HepG2 (cell line): ENCODE results near the gene GPLD1. TPM values are rescaled to one million over a fixed set of nuclear protein-coding genes. Genes with fewer than 3 reads are reported as not detected.

ENCODE experiments used
- ATAC-seq: fragments of 200-7000 bp; cut with Tn5 transposase; 3 replicates; pipeline ENCODE4 v1.9.1; 2020; ENCODE audit warnings: mild to moderate bottlenecking, moderate library complexity
- BruUV-seq: library from RNA; stranded (reverse); fragments of 400-500 nt; replicated peaks from 2 replicates; lab custom pipeline; 2021; lab: Mats Ljungman, UMichigan
- CTCF ChIA-PET: fragments of 300-600 bp; formaldehyde crosslinking; extraction: SDS; loops from one replicate; lab custom pipeline; 2021; ENCODE audit warnings: low total read pairs, inconsistent platforms, low intra/inter-chr PET ratio; lab: Yijun Ruan, JAX
- POLR2A ChIA-PET: fragments of 350-600 bp; sonication (Branson Sonifier 250); formaldehyde crosslinking; loops from one replicate; lab custom pipeline; 2020; ENCODE audit warnings: antibody characterized with exemption, inconsistent platforms; lab: Yijun Ruan, JAX
- DNase-seq: peaks from one replicate; pipeline ENCODE4 v3.0.0-alpha.2; 2015; ENCODE audit warnings: low spot score
- FAIRE-seq: peaks from 3 replicates; lab custom pipeline; 2011; peaks lifted over from hg19 to GRCh38; lab: Jason Lieb, UNC
- H2AFZ ChIP-seq: one replicate; pipeline ENCODE4 v1.6.1; 2011; ENCODE audit warnings: low read length, inconsistent platforms
- H3K27ac ChIP-seq: fragments of 300-600 bp; 3 replicates; pipeline ENCODE4 v1.8.0; 2011; ENCODE audit warnings: mixed run types, mild to moderate bottlenecking, mixed read lengths, low read length, inconsistent platforms; ENCODE audit not compliant: insufficient read depth; ENCODE audit errors: extremely low read length
- H3K27me3 ChIP-seq, 2 experiments: fragments of 200-600 bp in 1 of 2; 2 replicates in 1 of 2; 3 replicates in 1 of 2; pipeline versions ENCODE4 v1.6.0 to v1.8.0; 2011; ENCODE audit warnings: low read length in 2 of 2, mild to moderate bottlenecking in 2 of 2, moderate library complexity in 2 of 2, inconsistent platforms in 1 of 2; ENCODE audit not compliant: insufficient read depth in 2 of 2, control insufficient read depth in 1 of 2
- H3K36me3 ChIP-seq, 2 experiments: fragments of 200-600 bp in 1 of 2; replicated peaks in 1 of 2; 2 replicates in 1 of 2; 3 replicates in 1 of 2; pipeline versions ENCODE4 v1.5.1 to v1.8.0; 2011; ENCODE audit warnings: low read length in 2 of 2, inconsistent platforms in 1 of 2; ENCODE audit not compliant: insufficient read depth in 2 of 2, control insufficient read depth in 1 of 2
- H3K4me1 ChIP-seq: 2 replicates; pipeline ENCODE4 v1.5.1; 2012; ENCODE audit warnings: low read length, inconsistent platforms; ENCODE audit not compliant: insufficient read depth
- H3K4me2 ChIP-seq: 2 replicates; pipeline ENCODE4 v1.6.0; 2011; ENCODE audit warnings: low read depth, low read length, inconsistent platforms
- H3K4me3 ChIP-seq, 3 experiments: fragments of 200-600 bp in 1 of 3; sonication (generic), shearing (Covaris generic) in 1 of 3; replicated peaks in 1 of 3; 2 replicates each; pipeline ENCODE4 v1.5.1; 2011 to 2016; ENCODE audit warnings: low read length in 3 of 3, inconsistent platforms in 2 of 3, low read depth in 2 of 3, mild to moderate bottlenecking in 2 of 3, control low read depth in 1 of 3, mixed read lengths in 1 of 3; ENCODE audit not compliant: insufficient read depth in 1 of 3
- H3K79me2 ChIP-seq: one replicate; pipeline ENCODE4 v1.6.1; 2011; ENCODE audit warnings: low read length, inconsistent platforms; ENCODE audit not compliant: insufficient read depth
- H3K9ac ChIP-seq: 2 replicates; pipeline ENCODE4 v1.6.0; 2011; ENCODE audit warnings: mild to moderate bottlenecking, low read depth, low read length, inconsistent platforms; ENCODE audit not compliant: insufficient read depth
- H3K9me3 ChIP-seq: 2 replicates; pipeline ENCODE4 v1.5.1; 2012; ENCODE audit warnings: mild to moderate bottlenecking, low read length
- H4K20me1 ChIP-seq: 2 replicates; pipeline ENCODE4 v1.6.0; 2011; ENCODE audit warnings: inconsistent platforms, mild to moderate bottlenecking, low read length, moderate library complexity; ENCODE audit not compliant: insufficient read depth
- POLR2AphosphoS2 ChIP-seq: IDR thresholded peaks from 2 replicates; pipeline ENCODE4 v1.6.1; 2011; ENCODE audit warnings: low read depth, low read length, improper control_type of control experiment
- YEATS4 ChIP-seq: sonication (generic); formaldehyde crosslinking; IDR thresholded peaks from 2 replicates; pipeline ENCODE4 v1.4.0; 2020; ENCODE audit warnings: missing genetic modification reagents, borderline replicate concordance
- ZNF30 ChIP-seq: sonication (generic); formaldehyde crosslinking; IDR thresholded peaks from 2 replicates; pipeline ENCODE4 v1.5.0; 2020; ENCODE audit warnings: mild to moderate bottlenecking, missing genetic modification reagents
- ZNF792 ChIP-seq: IDR thresholded peaks from 2 replicates; pipeline ENCODE4 v1.6.1; 2016
- WGBS: methylation state at CpG from one replicate; pipeline ENCODE4 v1.1.6; 2017; ENCODE audit warnings: low lambda C conversion rate; 5-methylcytosine and 5-hydroxymethylcytosine counted together
- in situ Hi-C: cut with HindIII; loops from 2 replicates; pipeline ENCODE4 v1.10.0; 2017; ENCODE audit warnings: low pct_unique_long_range_greater_than_20kb; ENCODE audit not compliant: extremely low pct_ligation_motif_present
- intact Hi-C: fragments of 100-400 bp; cut with micrococcal nuclease; formaldehyde crosslinking; loops from one replicate; pipeline ENCODE4 v1.10.0; 2022; ENCODE audit not compliant: unreplicated experiment
- polyA plus RNA-seq, 8 experiments: library from polyadenylated mRNA; depleted of rRNA in 3 of 8; stranded (reverse) in 7 of 8; unstranded in 1 of 8; fragments of >200 nt; fragmentation: Illumina TruSeq in 4 of 8; extraction: Trizol in 4 of 8; gene quantifications; 2 replicates each; pipeline versions ENCODE4 v1.2.1 to v1.2.3, GENCODE V29; 2011 to 2016; ENCODE audit warnings: low read depth in 4 of 8, missing spikeins in 1 of 8, mixed read lengths in 1 of 8; ENCODE audit not compliant: insufficient read depth in 1 of 8
- total RNA-seq, 5 experiments: library from RNA; depleted of rRNA; stranded (reverse); fragments of >200 nt; fragmentation: Illumina TruSeq; extraction: Trizol; gene quantifications; 2 replicates each; pipeline ENCODE4 v1.2.3, GENCODE V29; 2016; ENCODE audit warnings: low read depth in 1 of 5
- TF ChIP-seq, protein P1 (sequence below): sonication (generic); formaldehyde crosslinking; IDR thresholded peaks from 2 replicates; pipeline ENCODE4 v1.4.0; 2020; ENCODE audit warnings: missing genetic modification reagents
- TF ChIP-seq, protein P2 (sequence below): sonication (generic); formaldehyde crosslinking; IDR thresholded peaks from 2 replicates; pipeline ENCODE4 v1.5.0; 2020; ENCODE audit warnings: missing genetic modification reagents, mild to moderate bottlenecking, borderline replicate concordance
- TF ChIP-seq, protein P3 (sequence below): sonication (generic); formaldehyde crosslinking; IDR thresholded peaks from 2 replicates; pipeline ENCODE4 v1.9.0; 2022; ENCODE audit warnings: missing genetic modification reagents, mild to moderate bottlenecking, borderline replicate concordance
- TF ChIP-seq, protein P4 (sequence below): sonication (generic); formaldehyde crosslinking; IDR thresholded peaks from 2 replicates; pipeline ENCODE4 v1.9.0; 2021; ENCODE audit warnings: mild to moderate bottlenecking, missing genetic modification reagents
- TF ChIP-seq, protein P5 (sequence below): IDR thresholded peaks from 2 replicates; pipeline ENCODE4 v1.6.1; 2016; ENCODE audit warnings: low read depth, borderline replicate concordance

The GPLD1 gene
- total and polyA plus RNA-seq, 2 of the 13 experiments (the other 11 are each of a cell fraction or from before 2014, with no cell fraction given) = 6.2 to 7.6 TPM

DNA sequence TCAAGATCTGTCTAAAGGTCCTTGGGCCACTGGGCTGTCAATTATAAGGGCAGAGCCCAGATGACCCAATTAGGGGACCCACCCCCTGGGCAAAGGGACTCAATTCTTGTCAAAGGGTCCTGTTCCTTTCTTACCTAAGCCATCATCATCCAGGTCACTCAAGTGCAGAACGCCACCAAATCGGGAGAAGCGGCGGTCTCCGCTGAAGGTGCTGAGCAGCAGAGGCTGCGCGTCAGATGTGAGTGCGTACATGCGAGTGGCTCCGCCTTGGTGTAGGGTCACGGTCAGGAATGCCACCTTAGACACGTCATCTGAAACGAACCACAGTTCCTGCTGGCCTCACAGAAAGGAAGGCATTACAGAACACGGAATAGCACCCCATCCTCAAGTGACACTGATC lies 52.4 kb downstream of the GPLD1 start:
- H3K4me3 ChIP-seq = no peak overlapping the region
- no peak for ATAC-seq
- in situ Hi-C loops = loop anchor here (10.0 kb wide), 1 partner anchor 258 kb away; no protein-coding TSS in a partner anchor
- TF ChIP-seq, protein P1, sequence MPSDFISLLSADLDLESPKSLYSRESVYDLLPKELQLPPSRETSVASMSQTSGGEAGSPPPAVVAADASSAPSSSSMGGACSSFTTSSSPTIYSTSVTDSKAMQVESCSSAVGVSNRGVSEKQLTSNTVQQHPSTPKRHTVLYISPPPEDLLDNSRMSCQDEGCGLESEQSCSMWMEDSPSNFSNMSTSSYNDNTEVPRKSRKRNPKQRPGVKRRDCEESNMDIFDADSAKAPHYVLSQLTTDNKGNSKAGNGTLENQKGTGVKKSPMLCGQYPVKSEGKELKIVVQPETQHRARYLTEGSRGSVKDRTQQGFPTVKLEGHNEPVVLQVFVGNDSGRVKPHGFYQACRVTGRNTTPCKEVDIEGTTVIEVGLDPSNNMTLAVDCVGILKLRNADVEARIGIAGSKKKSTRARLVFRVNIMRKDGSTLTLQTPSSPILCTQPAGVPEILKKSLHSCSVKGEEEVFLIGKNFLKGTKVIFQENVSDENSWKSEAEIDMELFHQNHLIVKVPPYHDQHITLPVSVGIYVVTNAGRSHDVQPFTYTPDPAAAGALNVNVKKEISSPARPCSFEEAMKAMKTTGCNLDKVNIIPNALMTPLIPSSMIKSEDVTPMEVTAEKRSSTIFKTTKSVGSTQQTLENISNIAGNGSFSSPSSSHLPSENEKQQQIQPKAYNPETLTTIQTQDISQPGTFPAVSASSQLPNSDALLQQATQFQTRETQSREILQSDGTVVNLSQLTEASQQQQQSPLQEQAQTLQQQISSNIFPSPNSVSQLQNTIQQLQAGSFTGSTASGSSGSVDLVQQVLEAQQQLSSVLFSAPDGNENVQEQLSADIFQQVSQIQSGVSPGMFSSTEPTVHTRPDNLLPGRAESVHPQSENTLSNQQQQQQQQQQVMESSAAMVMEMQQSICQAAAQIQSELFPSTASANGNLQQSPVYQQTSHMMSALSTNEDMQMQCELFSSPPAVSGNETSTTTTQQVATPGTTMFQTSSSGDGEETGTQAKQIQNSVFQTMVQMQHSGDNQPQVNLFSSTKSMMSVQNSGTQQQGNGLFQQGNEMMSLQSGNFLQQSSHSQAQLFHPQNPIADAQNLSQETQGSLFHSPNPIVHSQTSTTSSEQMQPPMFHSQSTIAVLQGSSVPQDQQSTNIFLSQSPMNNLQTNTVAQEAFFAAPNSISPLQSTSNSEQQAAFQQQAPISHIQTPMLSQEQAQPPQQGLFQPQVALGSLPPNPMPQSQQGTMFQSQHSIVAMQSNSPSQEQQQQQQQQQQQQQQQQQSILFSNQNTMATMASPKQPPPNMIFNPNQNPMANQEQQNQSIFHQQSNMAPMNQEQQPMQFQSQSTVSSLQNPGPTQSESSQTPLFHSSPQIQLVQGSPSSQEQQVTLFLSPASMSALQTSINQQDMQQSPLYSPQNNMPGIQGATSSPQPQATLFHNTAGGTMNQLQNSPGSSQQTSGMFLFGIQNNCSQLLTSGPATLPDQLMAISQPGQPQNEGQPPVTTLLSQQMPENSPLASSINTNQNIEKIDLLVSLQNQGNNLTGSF (CRISPR knock-in tag) = no peak
- TF ChIP-seq, protein P2, sequence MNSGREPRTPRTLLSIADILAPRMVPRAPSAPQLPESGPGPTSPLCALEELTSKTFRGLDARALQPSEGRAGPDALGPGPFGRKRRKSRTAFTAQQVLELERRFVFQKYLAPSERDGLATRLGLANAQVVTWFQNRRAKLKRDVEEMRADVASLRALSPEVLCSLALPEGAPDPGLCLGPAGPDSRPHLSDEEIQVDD (CRISPR knock-in tag) = no peak
- TF ChIP-seq, protein P3, sequence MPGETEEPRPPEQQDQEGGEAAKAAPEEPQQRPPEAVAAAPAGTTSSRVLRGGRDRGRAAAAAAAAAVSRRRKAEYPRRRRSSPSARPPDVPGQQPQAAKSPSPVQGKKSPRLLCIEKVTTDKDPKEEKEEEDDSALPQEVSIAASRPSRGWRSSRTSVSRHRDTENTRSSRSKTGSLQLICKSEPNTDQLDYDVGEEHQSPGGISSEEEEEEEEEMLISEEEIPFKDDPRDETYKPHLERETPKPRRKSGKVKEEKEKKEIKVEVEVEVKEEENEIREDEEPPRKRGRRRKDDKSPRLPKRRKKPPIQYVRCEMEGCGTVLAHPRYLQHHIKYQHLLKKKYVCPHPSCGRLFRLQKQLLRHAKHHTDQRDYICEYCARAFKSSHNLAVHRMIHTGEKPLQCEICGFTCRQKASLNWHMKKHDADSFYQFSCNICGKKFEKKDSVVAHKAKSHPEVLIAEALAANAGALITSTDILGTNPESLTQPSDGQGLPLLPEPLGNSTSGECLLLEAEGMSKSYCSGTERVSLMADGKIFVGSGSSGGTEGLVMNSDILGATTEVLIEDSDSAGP (CRISPR knock-in tag) = no peak
- TF ChIP-seq, protein P4, sequence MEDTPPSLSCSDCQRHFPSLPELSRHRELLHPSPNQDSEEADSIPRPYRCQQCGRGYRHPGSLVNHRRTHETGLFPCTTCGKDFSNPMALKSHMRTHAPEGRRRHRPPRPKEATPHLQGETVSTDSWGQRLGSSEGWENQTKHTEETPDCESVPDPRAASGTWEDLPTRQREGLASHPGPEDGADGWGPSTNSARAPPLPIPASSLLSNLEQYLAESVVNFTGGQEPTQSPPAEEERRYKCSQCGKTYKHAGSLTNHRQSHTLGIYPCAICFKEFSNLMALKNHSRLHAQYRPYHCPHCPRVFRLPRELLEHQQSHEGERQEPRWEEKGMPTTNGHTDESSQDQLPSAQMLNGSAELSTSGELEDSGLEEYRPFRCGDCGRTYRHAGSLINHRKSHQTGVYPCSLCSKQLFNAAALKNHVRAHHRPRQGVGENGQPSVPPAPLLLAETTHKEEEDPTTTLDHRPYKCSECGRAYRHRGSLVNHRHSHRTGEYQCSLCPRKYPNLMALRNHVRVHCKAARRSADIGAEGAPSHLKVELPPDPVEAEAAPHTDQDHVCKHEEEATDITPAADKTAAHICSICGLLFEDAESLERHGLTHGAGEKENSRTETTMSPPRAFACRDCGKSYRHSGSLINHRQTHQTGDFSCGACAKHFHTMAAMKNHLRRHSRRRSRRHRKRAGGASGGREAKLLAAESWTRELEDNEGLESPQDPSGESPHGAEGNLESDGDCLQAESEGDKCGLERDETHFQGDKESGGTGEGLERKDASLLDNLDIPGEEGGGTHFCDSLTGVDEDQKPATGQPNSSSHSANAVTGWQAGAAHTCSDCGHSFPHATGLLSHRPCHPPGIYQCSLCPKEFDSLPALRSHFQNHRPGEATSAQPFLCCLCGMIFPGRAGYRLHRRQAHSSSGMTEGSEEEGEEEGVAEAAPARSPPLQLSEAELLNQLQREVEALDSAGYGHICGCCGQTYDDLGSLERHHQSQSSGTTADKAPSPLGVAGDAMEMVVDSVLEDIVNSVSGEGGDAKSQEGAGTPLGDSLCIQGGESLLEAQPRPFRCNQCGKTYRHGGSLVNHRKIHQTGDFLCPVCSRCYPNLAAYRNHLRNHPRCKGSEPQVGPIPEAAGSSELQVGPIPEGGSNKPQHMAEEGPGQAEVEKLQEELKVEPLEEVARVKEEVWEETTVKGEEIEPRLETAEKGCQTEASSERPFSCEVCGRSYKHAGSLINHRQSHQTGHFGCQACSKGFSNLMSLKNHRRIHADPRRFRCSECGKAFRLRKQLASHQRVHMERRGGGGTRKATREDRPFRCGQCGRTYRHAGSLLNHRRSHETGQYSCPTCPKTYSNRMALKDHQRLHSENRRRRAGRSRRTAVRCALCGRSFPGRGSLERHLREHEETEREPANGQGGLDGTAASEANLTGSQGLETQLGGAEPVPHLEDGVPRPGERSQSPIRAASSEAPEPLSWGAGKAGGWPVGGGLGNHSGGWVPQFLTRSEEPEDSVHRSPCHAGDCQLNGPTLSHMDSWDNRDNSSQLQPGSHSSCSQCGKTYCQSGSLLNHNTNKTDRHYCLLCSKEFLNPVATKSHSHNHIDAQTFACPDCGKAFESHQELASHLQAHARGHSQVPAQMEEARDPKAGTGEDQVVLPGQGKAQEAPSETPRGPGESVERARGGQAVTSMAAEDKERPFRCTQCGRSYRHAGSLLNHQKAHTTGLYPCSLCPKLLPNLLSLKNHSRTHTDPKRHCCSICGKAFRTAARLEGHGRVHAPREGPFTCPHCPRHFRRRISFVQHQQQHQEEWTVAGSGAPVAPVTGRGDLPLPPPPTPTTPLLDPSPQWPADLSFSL (CRISPR knock-in tag) = no peak
- TF ChIP-seq, protein P5, sequence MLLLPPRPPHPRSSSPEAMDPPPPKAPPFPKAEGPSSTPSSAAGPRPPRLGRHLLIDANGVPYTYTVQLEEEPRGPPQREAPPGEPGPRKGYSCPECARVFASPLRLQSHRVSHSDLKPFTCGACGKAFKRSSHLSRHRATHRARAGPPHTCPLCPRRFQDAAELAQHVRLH = no peak
- TF ChIP-seq YEATS4 (CRISPR knock-in tag) (no peak), ZNF792 (CRISPR knock-in tag) (no peak), ZNF30 (CRISPR knock-in tag) (no peak), POLR2AphosphoS2 (no peak)

More for the DNA sequence above, 52.4 kb downstream of the GPLD1 start:
- intact Hi-C loops = no loop called here
- Histone ChIP-seq H3K4me1 (no peaks in the 10 kb centered on the region), H3K27me3 (no peaks in the 10 kb centered on the region), H3K9ac (no peak overlapping the region), H2AFZ (no peak overlapping the region), H3K79me2 (no peaks in the 10 kb centered on the region), H3K9me3 (no peaks in the 10 kb centered on the region), H3K36me3 (peaks cover 0 to 3% of the 10 kb centered on the region in 2 experiments; a peak in 1 of 5 replicates), H4K20me1 (no peaks in the 10 kb centered on the region), H3K27ac (no peak overlapping the region), H3K4me2 (no peak overlapping the region)
- POLR2A ChIA-PET = no interaction called here
- no peak for DNase-seq
- CTCF ChIA-PET = no interaction called here
- no peak for FAIRE-seq
- BruUV-seq = no TSS peak
- 94% methylated on average over 14 of the region's 14 CpGs for WGBS
